Measurements from ENCODE around the gene TUT4.

Gene TUT4

GRCh38 chr1:52552236-52552504 is 722 bp downstream of the TUT4 start:
- no peak for TF ChIP-seq CTCF (IDR thresholded peaks at IDR 0.05; ENCODE audit: control insufficient read depth, insufficient read depth, low read depth, low read length, missing control alignments)
- peak overlapping the region; percentile 85 for H3K4me3 ChIP-seq (ENCODE audit: control insufficient read depth, low read depth, low read length)
- DNase-seq (ENCODE audit: low read depth), result peak; percentile 25

GRCh38 chr1:52551507-52552235 is 1.2 kb downstream of the TUT4 start:
- peak overlapping the region; percentile 85 for H3K4me3 ChIP-seq (ENCODE audit: control insufficient read depth, low read depth, low read length)
- no peak for TF ChIP-seq CTCF (IDR thresholded peaks at IDR 0.05; ENCODE audit: control insufficient read depth, insufficient read depth, low read depth, low read length, missing control alignments)
- DNase-seq (ENCODE audit: low read depth), result no peak

- H3K4me3 ChIP-seq (ENCODE audit: control insufficient read depth, low read depth, low read length), result no peak overlapping the region
- DNase-seq (ENCODE audit: low read depth), result no peak
- TF ChIP-seq CTCF (IDR thresholded peaks at IDR 0.05; ENCODE audit: control insufficient read depth, insufficient read depth, low read depth, low read length, missing control alignments), result no peak
These were observed 2.4 kb downstream of the TUT4 start for GRCh38 chr1:52550447-52550846.

GRCh38 chr1:52549267-52549666 is 3.6 kb downstream of the TUT4 start:
- TF ChIP-seq CTCF (IDR thresholded peaks at IDR 0.05; ENCODE audit: control insufficient read depth, insufficient read depth, low read depth, low read length, missing control alignments), result no peak
- H3K4me3 ChIP-seq (ENCODE audit: control insufficient read depth, low read depth, low read length), result no peak overlapping the region

GRCh38 chr1:52546852-52547251 is 6.0 kb downstream of the TUT4 start:
- DNase-seq (ENCODE audit: low read depth), result no peak
- H3K4me3 ChIP-seq (ENCODE audit: control insufficient read depth, low read depth, low read length), result no peak overlapping the region
- no peak for TF ChIP-seq CTCF (IDR thresholded peaks at IDR 0.05; ENCODE audit: control insufficient read depth, insufficient read depth, low read depth, low read length, missing control alignments)

More at GRCh38 chr1:52549267-52549666, 3.6 kb downstream of the TUT4 start:
- no peak for DNase-seq (ENCODE audit: low read depth)

GRCh38 chr1:52544665-52545525 is 8.0 kb downstream of the TUT4 start:
- H3K4me3 ChIP-seq (ENCODE audit: control insufficient read depth, low read depth, low read length), result no peak overlapping the region
- no peak for TF ChIP-seq CTCF (IDR thresholded peaks at IDR 0.05; ENCODE audit: control insufficient read depth, insufficient read depth, low read depth, low read length, missing control alignments)
- no peak for DNase-seq (ENCODE audit: low read depth)
